GM21786 (cell line): ENCODE results near the gene PRR19.

Source experiments
- ATAC-seq: cut with Tn5 transposase; IDR thresholded peaks from one replicate; pipeline ENCODE4 v1.9.1; 2021; ENCODE audit not compliant: unreplicated experiment

Gene PRR19

GRCh38 chr19:42294471-42295137 lies 7.3 kb upstream of the PRR19 start:
- ATAC-seq: no peak

DNA sequence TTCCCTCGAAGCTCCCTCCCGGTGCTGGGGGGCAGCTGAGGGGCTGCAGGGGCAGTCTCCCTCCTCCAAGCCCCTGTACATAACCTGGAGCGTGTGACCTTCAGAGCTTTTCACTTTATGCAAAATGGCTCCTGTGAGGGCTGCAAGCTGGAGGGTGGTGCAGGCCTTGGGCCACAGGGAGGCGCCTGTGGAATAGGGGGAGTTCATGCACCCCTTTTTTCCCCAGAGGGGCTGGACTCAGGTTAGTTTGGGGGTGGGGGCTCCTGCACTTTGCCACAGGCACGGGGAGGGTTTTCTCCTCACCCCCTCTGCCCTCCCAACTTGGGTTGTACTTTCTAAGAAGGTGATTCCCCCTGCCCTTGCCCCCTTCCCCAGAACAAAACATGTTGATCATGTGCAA lies 6.6 kb upstream of the PRR19 start:
- ATAC-seq: no peak

DNA sequence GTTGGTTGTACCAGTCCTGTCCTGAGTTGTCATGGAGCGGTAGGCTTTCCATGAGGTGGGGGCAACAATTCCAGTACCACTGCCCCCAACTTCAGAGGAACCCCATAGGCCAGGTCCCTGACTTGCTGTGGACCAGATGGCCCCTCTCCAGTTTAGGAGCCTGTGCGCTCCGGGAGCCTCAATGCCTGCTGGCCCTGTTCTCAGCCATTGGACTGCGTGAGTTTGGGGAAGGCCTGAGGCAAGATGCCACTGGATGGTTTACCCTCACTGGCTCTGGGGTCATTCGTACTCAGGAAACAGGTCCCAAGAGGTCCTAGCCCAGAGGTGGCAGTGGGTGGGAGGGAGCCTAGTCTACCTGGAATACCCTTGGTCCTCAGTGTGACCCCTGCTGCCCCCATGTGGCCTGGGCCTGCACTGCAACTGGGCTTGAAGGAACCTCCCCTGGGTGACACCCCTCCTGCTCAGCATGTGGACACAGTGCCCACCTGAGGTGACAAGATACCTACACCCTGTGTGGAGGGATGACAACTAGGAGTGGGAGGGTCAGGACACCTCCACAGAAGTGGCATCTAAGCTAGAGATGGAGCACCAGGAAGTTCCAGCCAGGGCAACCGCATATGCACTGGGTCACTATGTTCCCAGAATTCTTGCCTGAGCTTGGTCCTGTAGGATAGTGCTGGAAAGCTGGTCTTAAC lies 6.0 kb upstream of the PRR19 start:
- ATAC-seq: no peak

- ATAC-seq: no peak
Measured at GRCh38 chr19:42297039-42297438, 4.9 kb upstream of the PRR19 start.

DNA sequence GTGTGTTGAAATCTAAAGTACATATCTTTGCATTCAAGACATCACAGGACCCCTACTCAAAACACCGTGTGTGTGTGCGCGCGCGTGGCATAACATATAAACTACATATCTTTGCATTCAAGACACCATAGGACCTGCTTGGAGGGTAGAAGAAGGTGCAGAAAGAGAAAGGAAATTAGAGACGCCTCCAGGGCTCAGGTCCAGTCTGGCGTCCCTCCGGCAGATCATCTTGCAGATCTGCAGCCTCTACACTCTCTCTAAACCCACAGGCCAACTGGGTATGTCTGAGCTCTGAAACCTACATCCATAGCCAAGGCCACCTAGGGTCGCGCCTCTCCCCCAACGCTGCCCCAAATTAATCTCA lies 1.2 kb downstream of the PRR19 start:
- no peak for ATAC-seq

- no peak for ATAC-seq
Measured at GRCh38 chr19:42303876-42304275, 1.9 kb downstream of the PRR19 start.

DNA sequence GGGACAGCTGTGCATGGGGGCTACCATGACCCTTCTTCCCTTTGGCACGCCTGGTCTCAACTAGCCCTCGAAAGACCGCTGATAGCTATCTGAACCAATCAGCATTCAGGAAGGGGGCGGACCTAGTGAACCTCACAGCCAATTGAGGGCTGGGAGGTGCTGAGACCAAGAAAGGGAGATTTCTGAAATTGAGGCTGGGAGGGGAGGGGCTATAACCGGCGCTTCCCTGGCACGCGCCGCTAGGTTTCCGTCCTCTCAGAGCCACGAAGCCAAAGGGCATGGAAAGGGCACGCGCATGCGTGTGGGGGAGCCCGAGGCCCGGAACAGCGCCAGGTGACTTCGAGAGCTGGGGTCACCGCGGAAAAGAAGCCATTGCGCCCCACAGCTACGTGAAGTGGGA lies 4.7 kb downstream of the PRR19 start:
- no peak for ATAC-seq

GRCh38 chr19:42309686-42310085 lies 7.8 kb downstream of the PRR19 start:
- no peak for ATAC-seq

GRCh38 chr19:42311657-42312056 lies 9.7 kb downstream of the PRR19 start:
- no peak for ATAC-seq

DNA sequence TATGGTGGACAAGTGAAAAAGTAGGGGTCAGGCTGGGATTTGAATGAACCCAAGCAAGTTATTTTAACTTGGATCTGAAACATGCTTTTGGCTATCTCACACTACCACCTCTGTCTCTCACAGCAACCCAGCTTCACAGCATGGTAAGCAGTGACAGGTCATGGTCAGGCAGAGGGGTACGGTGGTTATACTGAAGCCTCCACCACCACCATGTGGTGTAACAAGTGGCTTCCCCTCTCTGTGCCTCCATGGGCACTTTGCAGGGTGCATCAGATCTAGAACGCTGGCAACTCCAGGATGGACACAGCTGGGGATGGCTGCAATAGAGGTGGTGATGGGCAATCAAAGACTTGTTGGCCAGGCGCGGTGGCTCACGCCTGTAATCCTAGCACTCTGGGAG lies 10.4 kb downstream of the PRR19 start:
- ATAC-seq: no peak

- ATAC-seq: no peak
Measured at GRCh38 chr19:42313096-42313839, 11.3 kb downstream of the PRR19 start, which contains the start of gene TMEM145. TMEM145 (plus strand) TSS chr19:42313309; CDS start chr19:42313377, 68 bp downstream.

DNA sequence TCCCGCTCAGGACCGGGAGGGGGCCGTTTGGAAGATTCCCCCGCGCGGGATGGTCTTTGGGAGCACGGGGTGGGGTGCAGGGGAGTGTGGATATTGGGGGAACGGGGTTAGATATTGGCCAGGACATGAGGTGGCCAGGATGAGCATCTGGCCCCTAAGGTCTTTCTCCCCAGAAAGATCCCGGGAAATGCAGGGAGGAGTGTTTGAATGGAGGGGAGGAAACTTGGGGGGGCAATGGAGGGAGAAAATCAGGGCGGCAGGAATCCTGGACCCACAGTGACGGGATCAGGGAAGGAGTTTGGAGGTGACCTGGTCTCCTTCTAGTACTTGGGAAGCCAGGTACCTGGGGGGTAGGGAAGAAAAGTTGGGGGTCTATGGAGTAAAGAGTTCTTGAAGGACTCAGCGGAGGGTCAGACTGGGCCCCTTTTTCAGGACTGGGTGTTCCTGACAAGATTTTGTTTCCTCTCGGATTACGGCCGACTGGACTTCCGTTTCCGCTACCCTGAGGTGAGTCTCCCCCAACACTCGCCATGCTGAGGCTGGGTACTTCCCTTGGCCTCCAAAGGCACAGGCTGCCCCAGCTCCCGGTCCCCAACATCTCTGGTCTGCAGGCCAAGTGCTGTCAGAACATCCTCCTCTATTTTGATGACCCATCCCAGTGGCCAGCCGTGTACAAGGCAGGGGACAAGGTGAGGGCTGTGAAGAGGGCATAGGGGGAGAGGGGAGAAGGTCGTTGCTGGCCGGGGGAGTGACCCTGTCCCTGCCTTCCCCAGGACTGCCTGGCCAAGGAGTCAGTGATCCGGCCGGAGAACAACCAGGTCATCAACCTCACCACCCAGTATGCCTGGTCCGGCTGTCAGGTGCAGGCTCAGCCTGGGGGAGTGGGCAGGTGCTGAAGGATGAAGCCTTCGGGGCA lies 12.2 kb downstream of the PRR19 start:
- ATAC-seq: no peak

GRCh38 chr19:42315024-42315423 lies 13.1 kb downstream of the PRR19 start:
- no peak for ATAC-seq

GRCh38 chr19:42316223-42317211 lies 14.6 kb downstream of the PRR19 start:
- no peak for ATAC-seq

DNA sequence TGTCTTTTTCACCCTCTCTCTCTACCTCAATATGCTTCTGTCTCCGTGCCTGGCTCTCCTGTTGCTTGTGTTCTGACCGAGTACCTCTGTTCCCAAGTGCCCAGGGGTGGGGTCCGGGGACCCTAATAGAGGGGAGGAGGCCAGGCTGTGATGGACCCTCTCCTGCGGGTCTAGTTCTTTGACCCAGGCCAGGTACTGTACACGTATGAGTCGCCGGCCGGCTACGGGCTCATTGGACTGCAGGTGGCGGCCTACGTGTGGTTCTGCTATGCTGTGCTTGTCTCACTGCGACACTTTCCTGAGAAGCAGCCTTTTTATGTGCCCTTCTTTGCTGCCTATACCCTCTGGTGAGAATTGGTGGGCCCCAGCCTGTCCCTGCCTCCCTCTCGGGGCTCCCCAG lies 15.6 kb downstream of the PRR19 start:
- no peak for ATAC-seq

DNA sequence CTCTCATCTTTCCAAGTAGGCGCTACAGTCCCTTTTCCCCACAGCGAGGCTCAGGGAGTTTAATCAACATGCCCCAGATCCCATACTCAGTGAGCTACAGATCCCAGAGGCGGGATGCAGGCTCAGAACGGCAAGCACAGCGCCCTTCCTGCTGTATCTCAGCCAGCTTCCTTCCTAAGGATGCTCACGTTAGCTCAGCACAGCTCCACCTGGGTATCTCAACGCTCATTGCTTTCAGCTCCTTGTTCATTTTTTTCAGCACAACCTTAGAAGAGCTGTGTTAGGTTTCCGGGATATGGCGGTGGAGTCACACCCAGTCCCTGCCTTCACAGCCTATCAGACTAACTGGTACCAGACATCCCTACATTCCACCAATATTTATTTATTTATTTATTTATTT lies 20.4 kb downstream of the PRR19 start:
- no peak for ATAC-seq

DNA sequence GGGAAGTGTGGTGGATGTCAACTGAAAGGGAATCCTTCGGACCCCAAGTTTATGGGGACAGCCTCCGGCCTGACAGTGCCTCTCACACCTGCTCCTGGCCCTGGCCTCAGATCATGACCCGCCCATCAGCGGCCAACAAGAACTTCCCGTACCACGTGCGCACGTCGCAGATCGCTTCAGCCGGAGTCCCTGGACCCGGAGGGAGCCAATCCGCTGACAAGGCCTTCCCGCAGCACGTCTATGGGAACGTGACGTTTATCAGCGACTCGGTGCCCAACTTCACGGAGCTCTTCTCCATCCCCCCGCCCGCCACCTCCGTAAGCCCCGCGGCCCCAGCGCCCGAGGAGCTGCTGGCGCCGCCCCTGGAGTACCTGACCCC lies 21.5 kb downstream of the PRR19 start:
- no peak for ATAC-seq

- no peak for ATAC-seq
Measured at GRCh38 chr19:42323852-42324654, 22.1 kb downstream of the PRR19 start.

- no peak for ATAC-seq
Measured at GRCh38 chr19:42324655-42325307, 22.8 kb downstream of the PRR19 start.
